Left cardiac atrium (tissue), 4 donors: ENCODE measurements around the gene SPATA13. TPM values are rescaled to one million over a fixed set of nuclear protein-coding genes. Genes with fewer than 3 reads are reported as not detected.

ENCODE experiments used
- ATAC-seq, 2 donors: fragments of 200-7000 bp; cut with Tn5 transposase; one replicate each; pipeline ENCODE4 v1.9.1; 2020; ENCODE audit warnings: mild to moderate bottlenecking in 2 of 2, moderate library complexity in 2 of 2
- DNase-seq: peaks from one replicate; pipeline ENCODE4 v3.0.0-alpha.2; 2020
- intact Hi-C, 2 donors: fragments of 100-400 bp; cut with DNase I; formaldehyde crosslinking; loops; one replicate each; pipeline versions ENCODE4 v1.14.1 to v1.15.1; 2022 to 2023
- total RNA-seq, 2 donors: library from RNA; stranded (reverse); fragmentation: NEBNext Ultra II Directional; extraction: Animal tissue kit (Norgen Biotek cat#: 25700); gene quantifications; one replicate each; pipeline ENCODE4 v1.2.1, GENCODE V29; 2021
- donor health status: DM: no; HTN: yes; CAD: no.
- donor health status: DM: no; HTN: yes; CAD: no; lungs with severe emphysema.
- donor health status: DM: yes; HTN: yes; CAD: no.
- donor health status: Dilated cardiomyopathy.

SPATA13 gene
- total RNA-seq, 2 donors from 2014 or later = 9.0 to 11.2 TPM

DNA sequence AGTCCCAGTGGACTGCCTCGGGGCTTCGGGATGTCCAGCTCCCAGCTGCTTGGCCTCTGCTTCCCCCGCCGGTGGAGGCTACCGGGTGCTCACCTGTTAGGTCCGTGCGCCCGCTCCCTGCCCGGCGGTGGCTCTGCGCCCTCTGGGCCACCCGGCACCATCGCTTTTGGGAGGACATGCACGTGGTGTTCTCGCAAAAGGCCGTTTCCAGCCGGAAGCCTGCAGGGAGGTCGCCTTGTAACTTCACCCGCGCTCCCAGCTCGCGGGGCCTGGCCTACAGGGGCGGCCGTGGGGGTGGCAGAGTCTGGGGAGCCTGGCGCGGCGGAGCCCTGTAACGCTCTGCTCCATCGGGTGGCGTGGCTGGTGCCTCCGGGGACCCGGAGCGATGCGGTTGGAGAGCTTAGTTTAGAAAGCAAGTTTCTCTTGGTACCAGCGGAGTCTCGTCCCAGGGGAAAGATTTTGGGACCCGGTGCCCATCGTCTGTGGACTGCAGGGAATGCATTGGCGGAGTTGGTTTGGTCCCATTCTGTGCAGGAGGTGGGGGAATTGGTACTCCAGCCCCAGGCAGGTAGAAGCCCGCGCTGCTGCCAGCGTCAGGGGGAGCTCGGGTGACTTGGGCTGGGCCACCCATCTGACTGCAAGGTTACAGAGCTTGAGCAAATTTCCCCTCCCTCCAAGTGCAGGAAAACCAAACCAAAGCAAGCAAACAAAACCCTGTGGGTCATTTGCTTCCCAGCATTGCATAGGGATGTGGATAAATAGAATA is 673 bp downstream of the SPATA13 start:
- no peak for DNase-seq
- peak; percentile 61 to 66 for ATAC-seq
- intact Hi-C loops = loop anchor here in 1 of 2 donors (5.0 kb wide), 1 partner anchor 109 kb away; no protein-coding TSS in a partner anchor

DNA sequence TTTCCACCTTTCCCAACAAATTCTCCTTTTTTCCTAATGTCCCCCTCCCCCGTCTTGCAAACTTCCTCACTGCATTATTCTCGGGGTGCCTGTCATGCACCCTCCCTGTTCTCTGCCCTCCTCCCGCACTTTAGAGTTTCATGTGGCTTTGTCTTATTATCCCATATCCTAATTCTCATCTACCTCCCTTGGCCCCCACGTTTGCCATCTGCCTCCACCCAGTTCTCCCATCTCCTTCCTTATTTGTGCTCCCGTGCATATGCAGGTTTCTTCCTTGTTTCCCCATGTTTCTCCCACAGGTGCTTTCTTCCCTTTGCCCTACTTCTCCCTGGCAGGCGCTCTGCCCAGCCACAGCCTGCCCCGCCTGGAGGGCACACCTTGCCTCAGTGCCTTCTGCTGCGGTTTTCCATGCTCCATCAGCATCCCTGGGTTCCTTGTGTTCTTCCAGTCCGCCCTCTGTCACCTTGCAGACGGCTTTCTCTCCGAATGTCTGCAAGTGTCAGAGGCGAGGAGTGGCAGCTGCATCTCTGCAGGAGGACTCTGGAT is 1.5 kb downstream of the SPATA13 start:
- ATAC-seq = no peak
- intact Hi-C loops = loop anchor here in 1 of 2 donors (5.0 kb wide), 1 partner anchor 110 kb away; no protein-coding TSS in a partner anchor
- DNase-seq = no peak

GRCh38 chr13:24162604-24163003 is 2.1 kb downstream of the SPATA13 start:
- ATAC-seq (no peak), DNase-seq (no peak)
- intact Hi-C loops = loop anchor here in 1 of 2 donors (5.0 kb wide), 1 partner anchor 110 kb away; no protein-coding TSS in a partner anchor

DNA sequence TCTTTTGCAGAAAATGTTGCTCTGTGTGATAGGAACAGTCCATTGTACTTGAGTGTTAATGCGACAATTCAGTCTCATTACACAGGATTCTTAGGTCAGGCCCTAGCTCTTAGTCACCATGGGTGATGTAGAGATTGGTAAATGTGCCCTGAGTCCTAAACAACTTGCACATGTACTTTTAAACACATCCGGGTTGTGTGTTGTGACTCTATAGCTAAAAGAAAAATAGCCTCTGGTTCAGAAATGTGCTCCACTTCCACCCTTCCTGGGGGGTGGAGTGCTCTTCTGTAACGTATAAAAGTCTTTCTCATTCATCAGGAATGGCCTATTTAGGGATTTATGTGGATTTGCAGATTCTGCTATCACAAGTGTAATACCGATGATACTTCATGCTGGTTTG is 5.2 kb downstream of the SPATA13 start:
- ATAC-seq (no peak), DNase-seq (no peak)
- intact Hi-C loops = no loop called here

DNA sequence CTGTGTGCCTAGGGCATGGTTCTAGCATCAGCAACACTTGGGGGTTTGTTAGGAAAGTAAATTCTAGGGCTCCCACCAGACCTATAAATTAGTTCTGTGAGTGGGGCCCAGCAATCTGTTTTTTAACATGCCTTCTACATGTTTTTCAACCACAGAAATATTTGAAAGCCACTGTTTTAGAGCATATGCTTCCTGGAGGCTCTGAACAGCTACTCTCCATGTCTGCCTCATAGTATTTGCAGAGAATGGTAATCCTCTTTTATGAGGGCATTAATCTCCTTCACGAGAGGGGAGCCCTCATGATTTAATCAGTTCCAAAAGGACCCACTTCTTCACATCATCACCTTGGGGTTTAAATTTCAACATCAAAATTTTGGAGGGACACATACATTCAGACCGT is 6.0 kb downstream of the SPATA13 start:
- ATAC-seq (no peak), DNase-seq (no peak)
- intact Hi-C loops = no loop called here

GRCh38 chr13:24167666-24168391 is 7.3 kb downstream of the SPATA13 start:
- ATAC-seq = no peak
- intact Hi-C loops = no loop called here
- no peak for DNase-seq

DNA sequence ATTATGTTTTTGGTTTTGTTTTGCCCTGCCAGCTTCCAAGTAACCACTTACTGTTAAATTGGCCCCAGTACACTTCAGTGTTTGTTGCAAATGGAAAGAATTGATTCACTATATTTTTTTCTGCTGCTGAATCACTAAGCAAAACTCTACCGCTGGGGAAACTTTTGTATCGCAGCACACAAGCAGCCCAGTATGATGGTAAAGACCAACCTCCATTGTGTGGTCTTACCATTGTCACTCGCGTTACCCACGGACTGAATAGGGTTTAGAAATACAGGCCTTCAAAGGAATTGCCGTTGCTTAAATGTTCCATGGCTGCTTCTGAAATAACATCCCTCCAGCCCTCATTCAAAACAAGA is 7.9 kb downstream of the SPATA13 start:
- intact Hi-C loops = no loop called here
- no peak for DNase-seq
- no peak for ATAC-seq

DNA sequence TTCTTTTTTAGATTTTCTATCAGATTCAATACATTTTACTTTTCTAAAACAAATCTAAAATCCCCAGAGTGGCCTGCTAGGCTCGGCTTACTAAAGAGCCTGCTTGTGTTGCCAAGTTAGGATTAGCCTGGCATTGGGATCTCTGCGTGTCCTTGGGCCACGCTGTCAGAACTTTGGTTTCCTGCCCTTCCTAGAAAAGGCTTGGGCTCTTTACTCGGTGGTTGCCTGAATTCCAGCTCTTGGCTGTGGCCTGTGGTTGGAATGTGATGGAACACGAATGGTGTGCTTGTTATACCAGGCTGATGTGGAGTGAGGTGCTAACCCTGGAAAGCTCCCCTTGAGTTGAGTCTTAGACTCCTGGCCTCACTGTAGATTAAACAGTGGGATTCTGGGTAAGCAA is 8.5 kb downstream of the SPATA13 start:
- intact Hi-C loops = no loop called here
- ATAC-seq (peak in 1 of 2 donors; percentile 47), DNase-seq (no peak)

DNA sequence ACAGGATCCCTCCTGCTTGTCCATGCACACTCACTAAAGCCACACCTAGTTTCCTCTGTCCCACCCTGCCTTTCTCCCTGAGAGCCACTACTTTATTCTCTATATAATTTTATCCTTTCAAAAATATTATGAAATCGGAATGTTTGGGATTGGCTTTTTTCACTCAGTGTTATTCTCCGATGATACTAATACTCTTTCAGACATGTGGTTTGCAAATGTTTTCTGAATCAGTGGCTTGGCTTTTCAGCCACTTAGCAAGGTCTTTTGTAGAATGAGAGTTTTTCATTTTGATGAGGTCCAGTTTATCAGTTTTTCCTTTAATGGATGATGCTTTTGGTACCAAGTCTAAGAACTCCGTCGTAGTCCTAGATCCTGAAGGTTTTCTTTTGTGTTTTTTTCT is 11.6 kb downstream of the SPATA13 start:
- no peak for ATAC-seq
- DNase-seq = no peak
- intact Hi-C loops = no loop called here

GRCh38 chr13:24173795-24174194 is 13.3 kb downstream of the SPATA13 start:
- DNase-seq = no peak
- ATAC-seq = no peak
- intact Hi-C loops = no loop called here

DNA sequence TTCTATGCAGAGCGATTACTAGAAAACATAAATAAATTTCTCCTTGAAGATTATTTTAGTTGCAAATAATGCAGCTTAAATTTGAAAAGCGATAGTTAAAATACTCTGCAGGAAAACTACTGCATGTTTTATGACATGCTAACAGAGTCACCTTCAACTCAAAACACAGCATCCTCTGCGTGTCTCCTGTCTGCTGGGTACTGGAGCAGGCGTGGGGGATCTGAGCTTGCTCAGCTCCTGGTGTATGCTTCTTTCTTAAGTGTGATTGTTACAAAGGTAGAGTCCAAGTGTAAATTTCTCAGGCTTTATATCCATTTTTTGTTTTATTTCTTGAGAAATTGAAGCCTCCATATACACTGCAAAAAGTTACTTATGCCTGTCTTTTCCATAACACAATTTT is 15.3 kb downstream of the SPATA13 start:
- no peak for ATAC-seq
- intact Hi-C loops = no loop called here
- DNase-seq = no peak

- intact Hi-C loops = no loop called here
- no peak for DNase-seq
- no peak for ATAC-seq
Measured at GRCh38 chr13:24176351-24177101, 16.0 kb downstream of the SPATA13 start.

DNA sequence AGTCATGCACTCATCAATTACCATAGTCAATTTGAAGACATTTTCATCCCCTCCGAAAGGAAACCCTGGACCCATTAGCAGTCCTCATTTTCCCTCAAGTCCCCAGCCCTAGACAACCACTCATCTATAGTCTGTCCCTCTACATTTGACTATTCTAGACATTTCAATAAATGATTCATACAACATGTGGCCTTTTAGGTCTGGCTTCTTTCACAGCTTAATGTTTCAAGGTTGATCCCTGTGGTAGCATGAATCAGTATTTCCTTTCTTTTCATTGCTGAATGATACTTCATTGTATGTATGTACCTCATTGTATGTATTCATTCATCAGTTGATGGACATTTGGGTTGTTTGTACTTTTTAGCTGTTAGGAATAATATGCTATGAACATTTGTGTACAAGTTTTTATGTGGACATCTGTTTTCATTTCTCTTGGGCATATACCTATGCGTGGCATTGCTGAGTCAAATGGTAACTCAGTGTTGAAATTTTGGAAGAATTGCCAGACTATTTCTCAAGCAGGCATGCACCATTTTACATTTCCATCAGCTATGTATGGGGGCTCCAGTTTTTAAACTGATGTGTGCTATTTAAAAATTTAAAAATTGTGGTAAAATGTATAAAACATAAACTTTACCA is 18.4 kb downstream of the SPATA13 start:
- intact Hi-C loops = no loop called here
- DNase-seq = no peak
- ATAC-seq = no peak

DNA sequence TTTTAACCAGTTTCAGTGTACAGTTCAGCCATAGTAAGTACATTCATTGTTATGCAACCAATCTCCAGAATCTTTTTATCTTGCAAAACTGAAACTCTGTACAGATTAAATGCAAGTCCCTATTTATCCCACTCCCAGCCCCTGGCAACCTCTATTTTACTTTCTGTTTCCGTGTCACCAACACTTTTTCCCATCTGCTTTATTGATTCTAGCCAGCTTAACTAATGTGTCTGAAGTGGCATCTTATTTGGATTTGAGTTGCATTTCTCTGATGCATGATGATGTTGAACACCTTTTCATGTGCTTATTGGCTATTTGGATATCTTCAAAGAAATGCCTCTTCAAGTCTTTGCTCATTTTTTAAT is 18.9 kb downstream of the SPATA13 start:
- no peak for DNase-seq
- no peak for ATAC-seq
- intact Hi-C loops = no loop called here

GRCh38 chr13:24180750-24181377 is 20.3 kb downstream of the SPATA13 start:
- ATAC-seq (no peak), DNase-seq (no peak)
- intact Hi-C loops = no loop called here

GRCh38 chr13:24181991-24182702 is 21.6 kb downstream of the SPATA13 start:
- DNase-seq = no peak
- intact Hi-C loops = no loop called here
- no peak for ATAC-seq

DNA sequence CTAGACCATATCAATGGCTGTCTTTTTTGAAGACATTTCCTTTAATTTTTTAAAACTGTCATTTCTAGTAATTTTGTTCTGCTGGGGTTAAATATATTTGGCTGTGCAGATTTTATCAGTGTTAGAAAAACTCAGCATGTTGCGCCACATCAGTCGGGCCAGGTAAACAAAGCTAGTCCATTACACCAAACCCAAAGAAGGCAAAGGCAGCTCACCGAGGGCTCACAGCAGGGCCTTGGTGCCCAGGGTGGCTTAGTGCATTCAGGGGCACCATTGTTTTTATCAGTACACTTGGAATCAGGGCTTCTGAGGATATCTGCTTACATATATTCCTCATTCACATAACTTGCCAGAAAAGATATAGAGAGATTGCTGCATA is 22.2 kb downstream of the SPATA13 start:
- ATAC-seq = no peak
- intact Hi-C loops = no loop called here
- no peak for DNase-seq

- ATAC-seq = peak in 1 of 2 donors; percentile 19
Measured at GRCh38 chr13:24183741-24184182, 23.2 kb downstream of the SPATA13 start.

More at GRCh38 chr13:24183741-24184182, 23.2 kb downstream of the SPATA13 start:
- DNase-seq = no peak
- intact Hi-C loops = no loop called here
